Measurements from ENCODE around the gene CHID1.

- no peak for TF ChIP-seq EZH2 (IDR thresholded peaks at IDR 0.05; ENCODE audit: borderline replicate concordance, insufficient read depth, low read length, poor library complexity, severe bottlenecking)
- TF ChIP-seq POLR2AphosphoS5 (IDR thresholded peaks at IDR 0.05) = no peak
- TF ChIP-seq CTCF (IDR thresholded peaks at IDR 0.05; ENCODE audit: poor library complexity, severe bottlenecking) = no peak
- no peak for TF ChIP-seq TAF1 (IDR thresholded peaks at IDR 0.05; ENCODE audit: low read depth)
- no peak for TF ChIP-seq REST (IDR thresholded peaks at IDR 0.05; ENCODE audit: borderline replicate concordance)
- TF ChIP-seq EP300 (conservative IDR thresholded peaks at IDR 0.05; ENCODE audit: poor library complexity, severe bottlenecking) = no peak
Observed at GRCh38 chr11:951507-951906, 40.9 kb upstream of the CHID1 start.

Measured in neural cell (in vitro differentiated cells).